WTC11 (cell line): ENCODE measurements around the gene GLT1D1. TPM values are rescaled to one million over a fixed set of nuclear protein-coding genes. Genes with fewer than 3 reads are reported as not detected.

Source experiments
- ATAC-seq: fragments of 200-7000 bp; cut with Tn5 transposase; 2 replicates; pipeline ENCODE4 v1.10.0; 2021; ENCODE audit warnings: mild to moderate bottlenecking, moderate library complexity
- CTCF ChIA-PET: fragments of 300-600 bp; sonication (Branson Sonifier 250); formaldehyde crosslinking; loops from one replicate; lab custom pipeline; 2021; ENCODE audit warnings: antibody characterized with exemption; lab: Charles Lee
- POLR2A ChIA-PET: fragments of 350-600 bp; sonication (Branson Sonifier 250); formaldehyde crosslinking; loops from one replicate; lab custom pipeline; 2021; ENCODE audit warnings: antibody characterized with exemption; lab: Charles Lee
- DNase-seq: peaks from one replicate; pipeline ENCODE4 v3.0.0; 2021; ENCODE audit warnings: low spot score
- H3K27ac Mint-ChIP-seq: 2 replicates; pipeline ENCODE4 v1.8.0; 2021; ENCODE audit warnings: mixed read lengths
- H3K27me3 Mint-ChIP-seq: 2 replicates; pipeline ENCODE4 v1.8.0; 2021; ENCODE audit warnings: low read depth, mild to moderate bottlenecking, moderate library complexity, mixed read lengths
- H3K36me3 Mint-ChIP-seq: 2 replicates; pipeline ENCODE4 v1.8.0; 2021; ENCODE audit warnings: mixed read lengths
- H3K4me1 Mint-ChIP-seq: 2 replicates; pipeline ENCODE4 v1.8.0; 2022; ENCODE audit warnings: mixed read lengths
- H3K4me3 Mint-ChIP-seq: 2 replicates; pipeline ENCODE4 v1.8.0; 2021; ENCODE audit warnings: mild to moderate bottlenecking, moderate library complexity, mixed read lengths
- H3K9me3 Mint-ChIP-seq: 2 replicates; pipeline ENCODE4 v1.8.0; 2021; ENCODE audit warnings: mixed read lengths
- AFF4 ChIP-seq: sonication (generic); formaldehyde crosslinking; IDR thresholded peaks from 2 replicates; pipeline ENCODE4 v1.8.1; 2023; ENCODE audit warnings: mild to moderate bottlenecking, missing genetic modification reagents, borderline replicate concordance
- E2F4 ChIP-seq: sonication (generic); formaldehyde crosslinking; IDR thresholded peaks from 2 replicates; pipeline ENCODE4 v1.8.1; 2022; ENCODE audit warnings: low read depth, mild to moderate bottlenecking, moderate library complexity, missing genetic modification reagents, borderline replicate concordance
- ESRRA ChIP-seq: sonication (generic); formaldehyde crosslinking; IDR thresholded peaks from 2 replicates; pipeline ENCODE4 v1.8.1; 2022; ENCODE audit warnings: mild to moderate bottlenecking, missing genetic modification reagents, borderline replicate concordance
- ETV6 ChIP-seq: sonication (generic); formaldehyde crosslinking; IDR thresholded peaks from 2 replicates; pipeline ENCODE4 v1.8.1; 2022; ENCODE audit warnings: mild to moderate bottlenecking, missing genetic modification reagents
- GRHL2 ChIP-seq: fragments of 250-450 bp; sonication (Bioruptor Pico); IDR thresholded peaks from 2 replicates; pipeline ENCODE4 v1.8.0; 2022; ENCODE audit warnings: mild to moderate bottlenecking, moderate library complexity; ENCODE audit not compliant: insufficient replicate concordance, severe bottlenecking
- HMGA2 ChIP-seq: fragments of 250-450 bp; sonication (Bioruptor Pico); IDR thresholded peaks from 2 replicates; pipeline ENCODE4 v1.4.0; 2021; ENCODE audit warnings: mild to moderate bottlenecking, moderate library complexity
- IRF2 ChIP-seq: sonication (generic); formaldehyde crosslinking; IDR thresholded peaks from 2 replicates; pipeline ENCODE4 v1.8.0; 2022; ENCODE audit warnings: low read depth, missing genetic modification reagents, borderline replicate concordance
- MLX ChIP-seq: sonication (generic); formaldehyde crosslinking; IDR thresholded peaks from 2 replicates; pipeline ENCODE4 v1.8.1; 2023; ENCODE audit warnings: mild to moderate bottlenecking, missing genetic modification reagents, moderate library complexity
- MYBL2 ChIP-seq: sonication (generic); formaldehyde crosslinking; IDR thresholded peaks from 2 replicates; pipeline ENCODE4 v1.8.1; 2023; ENCODE audit warnings: mild to moderate bottlenecking, moderate library complexity, missing genetic modification reagents
- NFATC4 ChIP-seq: fragments of 250-450 bp; sonication (Bioruptor Pico); IDR thresholded peaks from 2 replicates; pipeline ENCODE4 v1.9.0; 2021; ENCODE audit warnings: mild to moderate bottlenecking
- NFE2L1 ChIP-seq: sonication (generic); formaldehyde crosslinking; IDR thresholded peaks from 2 replicates; pipeline ENCODE4 v1.8.1; 2023; ENCODE audit warnings: missing genetic modification reagents
- NFYB ChIP-seq: sonication (generic); formaldehyde crosslinking; conservative IDR thresholded peaks from 2 replicates; pipeline ENCODE4 v1.8.0; 2022; ENCODE audit warnings: low read depth, missing genetic modification reagents
- RELA ChIP-seq: sonication (generic); formaldehyde crosslinking; IDR thresholded peaks from 2 replicates; pipeline ENCODE4 v1.8.1; 2022; ENCODE audit warnings: missing genetic modification reagents, mild to moderate bottlenecking, borderline replicate concordance
- SMAD4 ChIP-seq: sonication (generic); formaldehyde crosslinking; IDR thresholded peaks from 2 replicates; pipeline ENCODE4 v1.8.0; 2022; ENCODE audit warnings: mild to moderate bottlenecking, missing genetic modification reagents
- SP1 ChIP-seq: sonication (generic); formaldehyde crosslinking; conservative IDR thresholded peaks from 2 replicates; pipeline ENCODE4 v1.8.1; 2022; ENCODE audit warnings: missing genetic modification reagents
- TEAD4 ChIP-seq: sonication (generic); formaldehyde crosslinking; IDR thresholded peaks from 2 replicates; pipeline ENCODE4 v1.8.0; 2022; ENCODE audit warnings: mild to moderate bottlenecking, missing genetic modification reagents
- ZMAT4 ChIP-seq: fragments of 250-450 bp; sonication (Bioruptor Pico); IDR thresholded peaks from 2 replicates; pipeline ENCODE4 v1.9.0; 2021; ENCODE audit warnings: mild to moderate bottlenecking
- ZNF232 ChIP-seq: sonication (generic); formaldehyde crosslinking; IDR thresholded peaks from 2 replicates; pipeline ENCODE4 v1.8.0; 2022; ENCODE audit warnings: mild to moderate bottlenecking, missing genetic modification reagents
- ZNF317 ChIP-seq: sonication (generic); formaldehyde crosslinking; IDR thresholded peaks from 2 replicates; pipeline ENCODE4 v1.8.1; 2023; ENCODE audit warnings: low read depth, mild to moderate bottlenecking, moderate library complexity, missing genetic modification reagents, borderline replicate concordance
- ZNF396 ChIP-seq: fragments of 250-450 bp; sonication (Bioruptor Pico); IDR thresholded peaks from 2 replicates; pipeline ENCODE4 v1.8.0; 2021; ENCODE audit warnings: mild to moderate bottlenecking, moderate library complexity, borderline replicate concordance
- ZNF416 ChIP-seq: fragments of 250-450 bp; sonication (Bioruptor Pico); IDR thresholded peaks from 2 replicates; pipeline ENCODE4 v1.9.0; 2021; ENCODE audit warnings: mild to moderate bottlenecking, inconsistent platforms
- ZNF423 ChIP-seq: fragments of 250-450 bp; sonication (Bioruptor Pico); IDR thresholded peaks from 2 replicates; pipeline ENCODE4 v2.1.2; 2022; ENCODE audit warnings: mild to moderate bottlenecking, moderate library complexity
- total RNA-seq: library from RNA; stranded (reverse); gene quantifications from 3 replicates; pipeline ENCODE4 v1.2.3, GENCODE V29; 2021

Gene GLT1D1
- total RNA-seq, 1 experiment from 2014 or later, result 1.5 TPM

GRCh38 chr12:128969480-128970055 is 116.3 kb downstream of the GLT1D1 start (continued):
- TF ChIP-seq AFF4 (CRISPR knock-in tag) (no peak), ZNF416 (CRISPR knock-in tag) (no peak), NFYB (CRISPR knock-in tag) (no peak), ETV6 (no peak)
- TF ChIP-seq, all 79 proteins: peak for 0

- no peak for DNase-seq
- peaks cover 36% of the 10 kb centered on the region for H3K9me3 Mint-ChIP-seq
- H3K27ac Mint-ChIP-seq, result no peak overlapping the region
- CTCF ChIA-PET, result interaction anchor here (1.0 to 2.3 kb wide), 7 partner anchors 12 to 941 kb away, joined by 3 to 17 read pairs (median 3); no protein-coding TSS in a partner anchor
- H3K36me3 Mint-ChIP-seq, result peaks cover 40% of the 10 kb centered on the region
- peaks cover 19% of the 10 kb centered on the region; the same call in 1 of the 2 replicates for H3K27me3 Mint-ChIP-seq
- 0 out of 2 replicates have a peak overlapping the region, but pooled peaks have one; percentile 18 for H3K4me3 Mint-ChIP-seq
- TF ChIP-seq GRHL2 (CRISPR knock-in tag) (no peak), MLX (no peak), IRF2 (CRISPR knock-in tag) (no peak), NFE2L1 (CRISPR knock-in tag) (no peak), ZNF317 (CRISPR knock-in tag) (no peak), NFATC4 (no peak), ETV6 (no peak), ESRRA (CRISPR knock-in tag) (no peak), ZNF423 (CRISPR knock-in tag) (no peak), RELA (CRISPR knock-in tag) (no peak), HMGA2 (no peak), TEAD4 (CRISPR knock-in tag) (no peak), MYBL2 (CRISPR knock-in tag) (no peak), SMAD4 (CRISPR knock-in tag) (no peak), ZNF396 (CRISPR knock-in tag) (no peak), ZMAT4 (no peak), SP1 (no peak), ZNF232 (CRISPR knock-in tag) (no peak), E2F4 (no peak)
- TF ChIP-seq, all 79 proteins: peak for 0
- H3K4me1 Mint-ChIP-seq, result no peaks in the 10 kb centered on the region
- POLR2A ChIA-PET, result no interaction called here
- no peak for ATAC-seq
These were observed 116.8 kb downstream of the GLT1D1 start for GRCh38 chr12:128970110-128970509.
